Measurements from ENCODE around the gene RPS15.

- TF ChIP-seq CTCF (IDR thresholded peaks at IDR 0.05; ENCODE audit: extremely low read depth in 1 of 2, insufficient read depth in 1 of 2, low read depth in 1 of 2, low read length in 2 of 2): no peak
- TF ChIP-seq EZH2 (IDR thresholded peaks at IDR 0.05; ENCODE audit: borderline replicate concordance, low read depth, low read length, severe bottlenecking): no peak
- TF ChIP-seq POLR2A (IDR thresholded peaks at IDR 0.05; ENCODE audit: low read depth, low read length): no peak
- no peak for TF ChIP-seq MYC (IDR thresholded peaks at IDR 0.05; ENCODE audit: low read depth, low read length)
Observed at GRCh38 chr19:1434577-1435060, 3.6 kb upstream of the RPS15 start.
